ENCODE measurements around the gene CYTH2.

DNA sequence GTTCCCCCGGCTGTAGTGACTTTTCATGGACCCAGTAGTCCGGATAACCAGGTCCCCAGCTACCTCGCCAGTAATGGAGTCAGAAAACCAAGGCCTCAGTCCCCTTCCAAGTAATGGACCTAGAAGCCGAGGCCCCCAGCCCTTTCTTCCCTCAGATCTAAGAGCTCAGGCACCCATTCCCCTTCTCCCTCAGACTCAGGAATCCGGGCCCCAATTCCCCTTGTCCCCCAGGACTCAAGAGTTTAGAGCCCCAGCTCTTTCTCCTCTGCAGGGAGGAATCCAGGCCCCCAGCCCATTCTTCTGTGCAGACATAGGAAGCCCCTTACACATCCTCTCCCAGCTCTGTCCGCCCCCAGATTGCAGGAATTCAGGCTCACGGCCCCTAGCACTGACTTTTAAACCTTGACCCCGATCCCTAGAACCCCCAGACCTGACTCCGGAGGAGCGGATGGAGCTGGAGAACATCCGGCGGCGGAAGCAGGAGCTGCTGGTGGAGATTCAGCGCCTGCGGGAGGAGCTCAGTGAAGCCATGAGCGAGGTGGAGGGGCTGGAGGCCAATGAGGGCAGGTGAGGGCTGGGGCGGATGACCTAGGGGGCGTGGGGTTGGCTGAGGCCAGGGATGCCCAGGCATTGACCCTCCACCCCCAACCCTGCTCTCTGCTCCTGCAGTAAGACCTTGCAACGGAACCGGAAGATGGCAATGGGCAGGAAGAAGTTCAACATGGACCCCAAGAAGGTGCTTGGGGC lies 938 bp downstream of the CYTH2 start:
- TF ChIP-seq, protein P1, sequence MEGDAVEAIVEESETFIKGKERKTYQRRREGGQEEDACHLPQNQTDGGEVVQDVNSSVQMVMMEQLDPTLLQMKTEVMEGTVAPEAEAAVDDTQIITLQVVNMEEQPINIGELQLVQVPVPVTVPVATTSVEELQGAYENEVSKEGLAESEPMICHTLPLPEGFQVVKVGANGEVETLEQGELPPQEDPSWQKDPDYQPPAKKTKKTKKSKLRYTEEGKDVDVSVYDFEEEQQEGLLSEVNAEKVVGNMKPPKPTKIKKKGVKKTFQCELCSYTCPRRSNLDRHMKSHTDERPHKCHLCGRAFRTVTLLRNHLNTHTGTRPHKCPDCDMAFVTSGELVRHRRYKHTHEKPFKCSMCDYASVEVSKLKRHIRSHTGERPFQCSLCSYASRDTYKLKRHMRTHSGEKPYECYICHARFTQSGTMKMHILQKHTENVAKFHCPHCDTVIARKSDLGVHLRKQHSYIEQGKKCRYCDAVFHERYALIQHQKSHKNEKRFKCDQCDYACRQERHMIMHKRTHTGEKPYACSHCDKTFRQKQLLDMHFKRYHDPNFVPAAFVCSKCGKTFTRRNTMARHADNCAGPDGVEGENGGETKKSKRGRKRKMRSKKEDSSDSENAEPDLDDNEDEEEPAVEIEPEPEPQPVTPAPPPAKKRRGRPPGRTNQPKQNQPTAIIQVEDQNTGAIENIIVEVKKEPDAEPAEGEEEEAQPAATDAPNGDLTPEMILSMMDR (IDR thresholded peaks at IDR 0.05; ENCODE audit: insufficient read depth, low read length), result no peak
- TF ChIP-seq POLR2AphosphoS5 (IDR thresholded peaks at IDR 0.05; ENCODE audit: low read depth), result no peak
- TF ChIP-seq GABPA (IDR thresholded peaks at IDR 0.05; ENCODE audit: low read depth), result no peak
